HPDE6-E6E7 (cell line): ENCODE data around the gene DICER1.
"Not testable (repeated sequence)": the region's sequence is repeated elsewhere in the genome, so short reads cannot be mapped to it uniquely, and the experiment has no call there.

Experiments used
- DNase-seq: peaks from one replicate; pipeline ENCODE4 v3.0.0; 2011; ENCODE audit warnings: missing footprints; ENCODE audit errors: extremely low spot score

The DICER1 gene

DNA sequence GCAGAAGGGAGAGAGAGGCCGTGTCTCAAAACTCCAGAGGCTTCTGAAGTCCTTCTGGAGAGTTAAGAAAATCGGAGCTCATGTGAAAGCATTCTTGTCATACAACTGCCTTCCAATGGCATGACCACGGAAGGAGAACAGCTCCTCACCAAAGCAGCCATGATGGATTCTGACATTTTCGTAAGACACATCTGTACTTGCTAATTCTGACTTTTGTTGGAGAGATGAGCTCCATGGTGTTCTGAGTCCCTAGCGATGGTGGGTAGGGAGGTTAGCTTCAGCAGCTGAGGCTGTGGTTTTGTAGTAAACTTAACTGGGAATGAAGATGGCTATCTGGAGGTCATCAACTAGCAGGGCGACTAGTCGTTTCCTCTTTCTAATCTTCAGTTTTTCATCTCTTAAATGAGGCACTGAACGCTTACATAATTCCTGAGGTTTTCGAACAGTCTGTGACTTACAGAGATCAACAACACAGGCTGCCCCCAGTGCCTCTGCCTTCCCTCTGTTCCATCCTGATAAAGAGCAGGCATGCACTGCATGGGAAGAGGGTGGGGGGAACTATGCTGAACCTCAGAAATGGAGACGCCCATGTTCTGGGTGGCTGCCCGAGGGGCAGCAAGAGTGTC lies 28.6 kb upstream of the DICER1 start:
- DNase-seq, result no peak

DNA sequence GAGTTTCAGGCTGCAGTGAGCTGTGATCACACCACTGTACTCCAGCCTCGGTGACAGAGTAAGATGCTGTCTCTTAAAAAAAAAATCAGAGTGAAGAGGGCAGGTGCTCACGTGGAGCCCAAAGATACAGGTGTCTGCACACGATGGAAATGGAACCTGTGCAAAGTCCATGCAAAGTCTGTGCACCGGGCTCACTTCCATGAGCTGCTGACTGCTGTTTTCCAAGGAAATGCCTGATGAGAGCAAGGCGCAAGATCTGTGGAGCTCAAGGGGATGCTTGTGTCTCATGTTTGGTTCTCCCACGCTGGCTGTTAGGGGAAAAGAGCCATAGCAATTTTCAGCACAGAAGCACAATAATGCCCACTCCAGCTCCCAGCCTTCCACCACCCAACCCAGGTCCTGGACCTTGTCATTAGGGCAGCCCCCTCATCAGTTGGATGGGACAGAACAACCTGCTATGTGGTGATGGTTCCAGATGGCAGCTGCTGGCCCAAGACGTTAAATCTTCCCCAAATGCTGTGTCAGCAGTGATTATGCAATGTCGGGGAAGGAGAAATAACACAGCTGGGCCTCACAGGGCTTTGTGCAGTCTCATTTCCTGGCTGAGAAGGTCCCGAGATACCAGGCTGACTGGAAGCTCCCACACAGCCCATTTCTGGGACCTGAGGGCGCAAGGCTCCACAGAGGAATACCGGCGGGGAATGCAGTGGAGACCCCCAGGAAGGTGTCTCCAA lies 27.9 kb upstream of the DICER1 start:
- DNase-seq, result no peak

DNA sequence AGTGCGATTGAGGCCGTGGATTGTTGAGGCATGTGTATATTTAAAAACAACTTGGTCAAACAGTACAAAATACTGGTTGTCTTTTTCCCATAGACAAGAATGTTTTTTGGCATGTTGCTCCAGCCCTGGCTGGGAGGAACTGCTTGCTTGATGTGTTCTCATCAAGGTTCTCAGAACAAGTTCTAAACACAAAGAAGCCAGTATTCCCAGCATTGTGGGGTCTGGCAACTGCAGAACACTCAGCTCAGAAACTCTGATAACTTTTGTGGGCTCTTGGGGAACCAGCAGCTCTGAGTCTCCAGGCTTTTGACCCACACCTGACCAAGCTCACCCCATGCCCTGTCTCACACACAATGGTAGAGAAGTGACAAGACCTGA lies 27.1 kb upstream of the DICER1 start:
- no peak for DNase-seq

DNA sequence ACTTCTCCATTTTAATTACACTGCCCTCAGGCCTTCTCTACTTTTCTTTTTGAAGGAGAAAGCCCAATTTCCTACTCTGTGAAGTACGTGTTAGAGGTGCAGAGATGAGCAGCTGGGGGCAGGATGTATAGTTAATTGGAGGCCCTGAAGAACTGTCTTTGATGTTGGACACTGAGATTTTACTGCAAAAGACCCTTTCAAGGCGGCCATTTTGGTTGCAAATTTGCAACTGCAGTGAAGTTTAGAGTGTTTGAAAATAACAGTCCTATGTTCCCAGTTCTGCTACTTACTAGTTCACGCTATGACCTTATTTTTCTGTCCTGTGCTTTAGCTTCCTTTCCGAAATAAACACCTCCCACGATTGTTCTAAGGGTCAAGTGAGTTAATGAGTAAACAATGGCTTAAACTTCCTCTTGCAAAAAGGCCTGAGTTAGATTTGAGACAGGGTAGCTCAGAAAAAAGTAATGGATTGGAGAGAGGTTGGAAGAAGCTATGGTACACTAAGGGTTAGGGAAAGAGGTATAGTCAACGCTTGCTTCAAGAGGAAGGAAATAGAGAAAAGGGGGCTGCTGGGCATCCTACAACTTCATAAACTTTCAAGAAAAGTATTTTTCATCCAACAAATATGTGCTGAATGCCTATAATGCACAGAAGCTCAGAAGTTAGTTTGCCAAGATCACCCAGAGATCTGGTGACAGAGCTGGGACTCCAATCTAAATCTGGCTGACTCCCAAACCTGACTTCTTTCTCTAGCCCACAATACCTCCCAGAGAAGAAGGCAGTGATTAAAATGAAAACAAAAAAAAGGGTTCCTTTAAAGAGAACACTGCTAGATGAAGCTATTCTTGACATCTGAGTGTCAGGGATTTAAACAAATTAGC lies 26.4 kb upstream of the DICER1 start:
- DNase-seq, result no peak

DNA sequence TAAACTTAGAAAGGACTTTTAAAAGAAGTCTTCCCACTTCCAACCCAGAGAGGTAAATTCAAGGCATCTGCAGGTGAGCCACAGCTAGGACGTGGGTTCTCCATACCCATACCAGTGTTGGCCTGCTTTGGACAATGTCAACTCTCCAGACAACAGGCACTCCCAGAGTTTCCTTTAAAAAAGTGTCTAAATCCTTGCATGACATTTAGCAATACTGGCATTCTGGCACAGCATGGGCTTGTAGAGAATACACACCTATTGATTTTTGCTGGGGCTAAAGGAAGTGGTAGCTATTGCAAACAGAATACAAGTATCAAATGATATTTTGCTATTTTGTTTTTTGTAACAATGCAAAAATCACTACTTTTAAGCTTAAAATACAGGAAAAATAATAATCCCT lies 25.8 kb upstream of the DICER1 start:
- DNase-seq, result no peak

DNA sequence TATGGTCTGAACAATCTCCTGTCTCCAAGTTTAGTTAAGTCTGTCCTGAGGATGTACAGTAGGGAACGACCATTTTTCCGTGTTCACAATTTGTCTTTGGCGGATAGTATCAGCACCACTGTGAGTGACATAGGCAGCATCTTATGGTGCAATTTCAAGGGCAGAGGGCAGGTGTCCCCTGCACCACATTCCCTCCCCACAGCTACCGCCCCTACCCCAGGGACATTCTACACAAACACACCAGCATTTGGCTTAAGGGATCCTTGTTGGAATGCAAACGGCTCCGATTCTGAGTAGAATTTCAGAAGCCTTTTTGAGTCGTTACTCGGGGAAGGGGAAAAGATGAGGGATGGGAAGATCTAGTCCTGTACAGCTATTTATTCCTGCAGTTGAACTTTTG lies 25.1 kb upstream of the DICER1 start:
- DNase-seq, result no peak

DNA sequence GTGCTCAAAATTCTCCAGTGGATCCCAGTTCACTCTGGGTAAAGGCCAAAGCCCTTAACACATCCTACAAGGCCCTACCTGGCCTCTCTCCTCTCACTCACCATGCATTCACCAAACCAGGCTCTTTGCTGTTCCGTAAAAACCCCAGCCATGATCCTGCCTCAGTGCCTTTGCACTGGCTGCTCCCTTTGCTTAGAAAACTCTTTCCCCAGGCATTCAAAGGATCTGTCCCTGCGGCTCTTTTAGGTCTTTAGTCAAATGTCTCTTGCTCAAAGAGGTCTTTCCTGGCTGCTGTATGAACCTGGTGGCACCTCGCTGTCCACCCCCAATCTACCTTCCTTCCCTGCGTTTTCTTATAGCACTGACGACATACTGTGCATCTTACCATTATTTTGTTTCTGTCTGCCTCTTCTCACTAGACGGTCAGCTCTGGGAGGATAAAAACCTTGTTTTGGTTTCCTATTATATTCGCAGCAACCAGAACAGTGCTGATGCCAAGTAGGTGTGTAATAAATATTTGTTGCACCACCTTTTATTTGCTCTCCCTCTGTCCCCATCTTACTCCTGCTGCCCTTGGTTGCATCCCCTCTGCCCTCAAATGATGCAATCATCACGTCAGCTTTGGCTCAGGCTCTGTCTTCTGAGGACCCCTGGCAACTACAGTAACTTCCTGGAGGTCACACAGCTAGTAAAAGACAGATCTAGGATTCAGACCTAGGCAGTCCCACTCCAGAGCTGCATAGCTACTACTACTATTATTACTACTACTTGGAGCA lies 23.8 kb upstream of the DICER1 start:
- no peak for DNase-seq

DNA sequence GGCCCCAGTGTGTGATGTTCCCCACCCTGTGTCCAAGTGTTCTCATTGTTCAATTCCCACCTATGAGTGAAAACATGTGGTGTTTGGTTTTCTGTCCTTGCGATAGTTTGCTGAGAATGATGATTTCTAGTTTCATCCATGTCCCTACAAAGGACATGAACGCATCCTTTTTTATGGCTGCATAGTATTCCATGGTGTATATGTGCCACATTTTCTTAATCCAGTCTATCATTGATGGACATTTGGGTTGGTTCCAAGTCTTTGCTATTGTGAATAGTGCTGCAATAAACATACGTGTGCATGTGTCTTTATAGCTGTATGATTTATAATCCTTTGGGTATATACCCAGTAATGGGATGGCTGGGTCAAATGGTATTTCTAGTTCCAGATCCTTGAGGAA lies 18.3 kb upstream of the DICER1 start:
- DNase-seq, result not testable (repeated sequence)

DNA sequence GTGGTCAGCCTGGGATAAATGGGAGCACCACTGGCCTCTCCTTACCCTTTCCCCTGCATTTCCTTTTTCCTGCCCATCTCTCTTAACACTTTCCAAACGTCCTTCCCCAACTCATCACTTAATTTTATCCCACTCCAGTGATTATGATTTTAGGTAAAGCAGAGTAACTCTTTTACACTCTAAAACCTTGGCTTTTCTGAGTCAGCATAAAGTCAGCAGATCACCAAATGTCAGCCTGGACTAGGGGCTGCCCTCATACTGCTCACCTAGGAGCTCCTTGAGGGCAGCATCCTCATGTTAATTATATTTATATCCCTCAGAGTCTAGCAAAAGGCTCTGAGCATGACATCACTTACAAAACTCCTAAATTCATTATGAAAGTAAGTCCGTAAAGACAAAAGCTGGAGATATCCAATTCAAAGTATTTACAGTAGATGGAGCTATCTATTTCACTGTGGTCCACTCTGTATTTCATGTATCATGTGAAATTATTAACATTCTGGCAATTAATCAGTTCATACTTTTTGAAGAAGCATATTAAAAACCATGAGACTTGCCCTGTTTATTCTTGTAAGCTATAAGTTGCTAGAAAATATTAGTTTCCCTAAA lies 17.0 kb upstream of the DICER1 start:
- DNase-seq, result no peak

DNA sequence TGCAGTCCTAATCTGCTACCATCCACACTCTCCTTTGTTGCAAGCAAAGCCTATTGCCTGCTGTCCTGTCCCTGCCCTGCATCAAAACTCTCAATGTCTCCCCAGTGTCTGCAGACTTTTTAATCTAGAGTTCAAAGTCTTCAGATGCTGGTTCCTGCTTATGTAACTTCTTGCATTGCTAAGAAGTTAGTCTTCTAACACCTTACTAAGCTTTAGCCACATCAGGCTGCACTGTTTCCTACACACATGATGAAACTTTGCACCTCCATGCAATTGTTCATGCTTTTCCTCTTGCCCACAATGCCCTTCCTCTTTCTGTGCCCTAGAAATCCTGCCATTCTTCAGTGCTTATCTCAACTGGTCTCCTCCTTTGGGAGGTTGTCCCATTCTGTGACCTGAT lies 16.2 kb upstream of the DICER1 start:
- DNase-seq, result no peak

DNA sequence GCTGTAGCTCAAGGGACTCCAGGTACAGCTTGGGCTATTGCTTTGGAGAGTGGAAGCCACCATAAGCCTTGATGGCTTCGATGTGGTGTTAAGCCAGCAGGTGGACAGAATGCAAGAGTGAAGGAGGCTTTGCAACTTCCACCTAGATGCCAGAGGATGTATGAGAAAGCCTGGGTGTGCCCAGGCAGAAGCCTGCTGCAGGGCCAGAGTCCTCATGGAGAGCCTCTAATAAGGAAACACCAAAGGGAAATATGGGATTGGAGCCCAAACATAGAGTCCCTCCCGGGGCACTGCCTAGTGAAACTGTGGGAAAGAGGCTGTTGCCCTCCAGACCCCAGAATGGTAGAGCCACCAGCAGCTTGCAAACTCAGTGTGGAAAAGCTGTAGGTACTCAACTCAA lies 9.8 kb upstream of the DICER1 start:
- DNase-seq, result no peak

DNA sequence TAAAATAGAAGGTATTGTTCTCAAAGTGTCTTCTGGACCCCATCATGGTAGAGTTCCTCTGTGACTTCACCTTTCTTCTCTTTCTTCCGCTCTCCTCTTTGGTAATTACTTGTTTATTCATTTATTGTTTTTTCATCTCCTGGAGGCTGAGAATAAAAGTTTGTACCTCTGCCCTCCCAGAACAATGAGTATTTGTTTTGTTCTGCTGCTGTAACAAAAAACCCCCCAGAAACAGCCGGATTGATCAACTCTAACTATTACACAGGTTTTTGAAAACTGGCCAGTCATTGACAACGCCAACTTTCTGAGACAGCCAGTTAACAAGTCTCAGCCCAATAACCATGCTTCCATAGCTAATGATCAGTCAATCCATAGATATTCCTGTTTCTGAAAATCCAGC lies 8.2 kb upstream of the DICER1 start:
- DNase-seq, result no peak

DNA sequence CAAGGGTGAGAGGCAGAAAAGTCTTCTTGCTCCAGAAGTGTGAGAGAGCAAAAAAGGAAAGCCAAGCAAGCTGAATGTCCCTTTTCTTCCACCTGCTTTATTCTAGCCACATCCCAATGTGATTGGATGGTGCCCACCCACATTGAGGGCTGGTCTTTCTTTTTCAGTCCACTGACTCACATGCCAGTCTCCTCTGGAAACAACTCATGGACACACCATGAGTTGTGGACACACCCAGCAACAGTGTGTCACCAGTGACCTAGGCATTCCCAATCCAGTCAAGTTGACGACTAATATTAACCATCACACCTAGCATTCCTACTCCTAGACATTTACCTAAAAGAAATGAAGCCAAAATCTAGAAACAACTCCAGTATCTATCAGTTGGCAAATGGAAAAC lies 7.2 kb upstream of the DICER1 start:
- DNase-seq, result no peak

DNA sequence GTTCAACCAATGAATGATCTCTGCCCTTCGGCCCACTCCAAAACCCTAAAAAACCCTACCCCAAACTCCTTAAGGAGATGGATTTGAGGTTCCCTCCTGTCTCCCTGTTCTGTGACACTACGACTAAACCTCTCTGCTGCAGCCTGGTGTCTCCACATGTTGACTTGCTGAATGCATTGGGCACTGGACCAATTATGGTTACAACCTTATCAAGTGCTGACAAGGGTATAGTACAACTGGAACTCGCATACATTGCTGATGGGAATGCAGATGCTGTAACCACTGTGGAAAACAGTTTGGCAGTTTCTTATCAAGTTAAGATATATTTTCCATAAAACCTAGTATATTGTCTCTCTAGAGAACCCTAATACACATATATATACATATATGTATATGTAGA lies 6.3 kb upstream of the DICER1 start:
- DNase-seq, result no peak

DNA sequence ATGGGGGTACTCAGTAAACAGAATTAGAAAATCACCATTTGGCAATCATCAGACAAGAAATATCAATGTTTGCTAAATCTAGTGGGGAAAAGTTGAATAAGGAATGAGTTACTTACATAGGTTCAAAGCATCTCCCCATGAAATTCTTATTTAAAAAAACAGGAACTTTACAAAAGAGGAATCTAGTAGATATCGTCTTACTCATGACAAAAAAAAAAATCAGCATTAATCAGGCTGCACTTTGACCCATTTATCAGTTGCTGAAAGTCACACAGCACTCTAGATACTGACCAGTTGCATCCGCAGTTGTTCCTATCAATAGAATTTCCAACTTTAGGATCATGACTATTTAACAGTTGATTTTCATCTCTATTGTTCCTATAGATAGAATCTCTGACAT lies 5.8 kb upstream of the DICER1 start:
- no peak for DNase-seq

DNA sequence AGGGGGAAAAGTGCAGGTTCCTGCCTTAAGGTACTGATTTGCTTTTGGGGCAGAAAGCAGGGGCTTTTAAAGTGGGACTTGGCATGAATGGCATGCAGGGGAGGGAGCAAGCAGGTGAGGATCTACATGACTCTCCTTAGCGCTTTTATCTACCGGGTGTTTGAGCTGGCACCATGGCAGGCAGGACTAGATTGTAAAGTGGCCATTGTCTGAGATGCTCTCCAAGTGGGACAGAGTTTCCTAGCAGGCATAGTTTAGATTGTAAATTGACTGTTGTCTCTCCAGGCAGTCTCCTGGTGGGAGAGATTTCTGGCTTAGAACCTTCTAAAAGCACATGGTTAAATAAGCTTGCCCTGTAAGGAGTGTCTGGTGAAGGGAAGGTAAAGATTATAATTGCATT lies 5.3 kb upstream of the DICER1 start:
- DNase-seq, result no peak

DNA sequence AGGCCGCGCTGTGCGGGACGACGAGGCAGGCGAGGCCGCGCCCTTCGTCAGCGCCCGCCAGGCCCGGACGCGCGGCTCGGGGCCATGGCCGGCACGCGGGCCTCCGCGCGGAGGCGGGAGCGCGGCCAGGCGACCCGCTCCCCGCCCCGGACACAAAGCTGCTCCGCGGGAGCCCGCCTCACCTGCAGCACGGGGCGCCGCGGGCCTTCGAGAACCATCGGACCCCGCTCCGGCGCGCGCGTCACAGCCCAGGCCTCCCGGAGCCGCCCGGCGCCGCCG lies 342 bp downstream of the DICER1 start:
- DNase-seq, result no peak

DNA sequence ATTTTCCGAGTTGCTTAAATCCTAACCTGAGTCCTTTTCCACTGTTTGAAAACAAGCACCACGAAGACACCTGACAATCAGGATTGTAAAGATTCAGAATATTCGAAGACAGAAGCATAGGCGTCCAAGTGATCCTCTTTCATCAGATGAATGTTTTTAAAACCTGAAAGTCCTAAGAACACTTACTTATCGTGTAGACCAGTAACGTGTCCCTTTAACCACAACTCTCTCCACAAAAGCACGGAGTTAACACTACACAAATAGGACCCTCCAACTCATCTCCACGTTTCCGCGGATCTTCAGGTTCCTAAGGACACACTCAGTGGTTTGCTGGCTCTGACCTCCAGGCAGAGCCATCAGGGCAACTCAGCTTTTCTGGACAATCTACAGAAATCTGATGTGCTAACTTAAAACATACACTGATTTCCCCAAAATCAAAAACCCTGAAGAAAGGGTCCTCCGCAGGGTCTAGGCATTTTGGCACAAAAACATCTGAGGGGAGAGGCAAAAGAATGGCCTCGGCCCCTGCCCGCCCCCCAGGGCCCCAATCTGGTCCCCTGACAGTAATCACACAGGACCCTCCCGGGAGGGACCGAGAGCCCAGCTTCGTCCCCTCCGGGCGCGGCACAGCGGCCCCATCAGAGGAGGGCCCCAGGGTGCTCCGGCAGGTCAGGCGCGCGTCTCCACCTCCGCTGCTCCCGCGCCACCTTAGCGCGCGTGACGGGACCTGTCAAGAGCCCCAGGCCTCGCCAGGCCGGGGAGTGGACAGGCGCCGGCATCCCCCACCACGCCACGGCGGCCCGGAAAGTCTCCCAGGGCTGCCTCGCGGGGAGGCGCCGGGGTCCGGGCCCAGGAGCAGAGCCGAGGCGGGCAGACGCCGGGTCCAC lies 925 bp downstream of the DICER1 start:
- peak; percentile 26 for DNase-seq

DNA sequence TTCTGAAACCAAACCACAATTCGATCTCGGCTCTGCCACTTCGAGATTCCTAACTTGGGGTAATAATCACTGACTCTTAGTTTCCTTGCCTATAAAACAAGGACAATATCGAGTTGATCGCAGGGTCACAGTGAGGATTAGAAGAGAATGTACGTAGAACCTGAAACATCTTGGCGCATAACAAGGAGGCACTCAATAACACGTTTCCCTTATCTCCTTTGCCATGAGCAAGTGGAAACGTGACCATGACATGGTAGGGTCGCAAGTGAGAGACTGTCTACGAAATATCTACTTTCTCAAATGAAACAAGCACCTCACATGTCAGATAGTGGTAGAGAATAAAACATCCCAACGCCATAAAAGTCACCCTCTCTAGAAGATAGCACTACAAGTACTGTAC lies 2.3 kb downstream of the DICER1 start:
- DNase-seq, result no peak

DNA sequence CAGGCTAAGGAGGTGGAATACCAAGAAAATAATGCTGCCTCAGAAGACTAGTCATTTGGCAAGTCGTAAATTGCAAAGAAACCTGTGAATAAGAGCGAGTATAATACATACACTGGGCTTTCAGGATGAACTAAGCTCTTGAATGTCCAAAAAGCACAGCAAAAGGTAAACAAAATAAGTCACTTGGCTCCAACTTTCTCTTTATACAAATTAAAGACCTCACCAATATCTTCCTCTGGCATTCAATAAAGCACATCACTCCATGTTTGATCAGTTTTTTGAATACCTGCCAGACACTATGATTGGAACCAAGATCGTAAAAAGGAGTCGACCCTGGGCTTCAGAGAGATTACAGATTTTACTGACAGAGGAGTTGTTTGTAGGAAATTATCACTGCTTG lies 3.5 kb downstream of the DICER1 start:
- DNase-seq, result no peak

DNA sequence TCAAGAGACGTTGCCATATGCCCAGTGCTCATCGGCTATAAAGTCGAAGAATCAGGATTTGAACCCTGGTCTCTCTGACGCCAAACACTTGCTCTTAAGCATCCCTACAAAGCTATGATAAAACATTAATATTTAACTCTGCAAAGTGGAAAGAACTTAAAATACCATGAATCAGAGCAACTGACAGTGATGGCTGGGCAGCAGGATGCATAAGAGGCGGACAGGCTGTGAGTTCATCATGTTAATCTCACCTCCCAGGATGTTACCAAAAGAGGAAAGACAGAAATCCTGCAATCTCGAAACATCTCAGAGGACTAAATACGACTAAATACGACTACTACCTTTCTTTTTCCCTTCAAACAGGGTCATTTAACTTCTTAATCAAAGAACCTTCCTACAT lies 5.8 kb downstream of the DICER1 start:
- DNase-seq, result no peak
